Measurements from ENCODE around the gene OMG. TPM values are rescaled to one million over a fixed set of nuclear protein-coding genes. Genes with fewer than 3 reads are reported as not detected.
A peak's percentile ranks its signal among the peaks of the same experiment; 100 is the strongest.

OMG gene
- total RNA-seq, 6 experiments from 2014 or later = 0.26 TPM; not detected in 5

GRCh38 chr17:31283841-31284240 is 13.2 kb downstream of the OMG start:
- Mint-ChIP-seq H3K4me3 (no peak overlapping the region), H3K9me3 (no peaks in the 10 kb centered on the region), H3K27ac (0 out of 2 replicates have a peak overlapping the region, but pooled peaks have one; percentile 2), H3K36me3 (ENCODE audit: low read depth) (peaks cover 33% of the 10 kb centered on the region), H3K4me1 (ENCODE audit: low read depth) (peaks cover 9% of the 10 kb centered on the region), H3K27me3 (ENCODE audit: insufficient read depth) (peaks cover 8% of the 10 kb centered on the region)
- DNase-seq = no peak
- TF ChIP-seq CTCF (IDR thresholded peaks at IDR 0.05) = no peak

GRCh38 chr17:31281061-31281460 is 16.0 kb downstream of the OMG start:
- Mint-ChIP-seq H3K4me1 (ENCODE audit: low read depth) (peaks cover 7% of the 10 kb centered on the region; the same call in 1 of the 2 replicates), H3K9me3 (no peaks in the 10 kb centered on the region), H3K27me3 (ENCODE audit: insufficient read depth) (peaks cover 4% of the 10 kb centered on the region), H3K36me3 (ENCODE audit: low read depth) (peaks cover 45% of the 10 kb centered on the region), H3K4me3 (no peak overlapping the region), H3K27ac (no peak overlapping the region)
- no peak for DNase-seq
- TF ChIP-seq CTCF (IDR thresholded peaks at IDR 0.05) = no peak

GRCh38 chr17:31279401-31279800 is 17.6 kb downstream of the OMG start:
- Mint-ChIP-seq H3K9me3 (no peaks in the 10 kb centered on the region), H3K27me3 (ENCODE audit: insufficient read depth) (peaks cover 3% of the 10 kb centered on the region), H3K4me1 (ENCODE audit: low read depth) (peaks cover 22% of the 10 kb centered on the region), H3K4me3 (no peak overlapping the region), H3K27ac (no peak overlapping the region), H3K36me3 (ENCODE audit: low read depth) (peaks cover 59% of the 10 kb centered on the region)
- DNase-seq = no peak
- TF ChIP-seq CTCF (IDR thresholded peaks at IDR 0.05) = no peak

- Mint-ChIP-seq H3K4me3 (no peak overlapping the region), H3K4me1 (ENCODE audit: low read depth) (peaks cover 38% of the 10 kb centered on the region), H3K27ac (peak overlapping the region; percentile 62; the same call in 1 of the 2 replicates), H3K36me3 (ENCODE audit: low read depth) (peaks cover 60% of the 10 kb centered on the region), H3K27me3 (ENCODE audit: insufficient read depth) (no peaks in the 10 kb centered on the region), H3K9me3 (no peaks in the 10 kb centered on the region)
- no peak for TF ChIP-seq CTCF (IDR thresholded peaks at IDR 0.05)
- DNase-seq = no peak
Observed at GRCh38 chr17:31275116-31275515, 21.9 kb downstream of the OMG start.

- Mint-ChIP-seq H3K27ac (peak overlapping the region; percentile 62), H3K4me3 (no peak overlapping the region), H3K36me3 (ENCODE audit: low read depth) (peaks cover 55% of the 10 kb centered on the region), H3K27me3 (ENCODE audit: insufficient read depth) (no peaks in the 10 kb centered on the region), H3K4me1 (ENCODE audit: low read depth) (peaks cover 47% of the 10 kb centered on the region), H3K9me3 (no peaks in the 10 kb centered on the region)
- DNase-seq = no peak
- no peak for TF ChIP-seq CTCF (IDR thresholded peaks at IDR 0.05)
Observed at GRCh38 chr17:31274252-31274651, 22.8 kb downstream of the OMG start.

GRCh38 chr17:31273516-31273915 is 23.5 kb downstream of the OMG start:
- DNase-seq = no peak
- Mint-ChIP-seq H3K4me3 (no peak overlapping the region), H3K9me3 (no peaks in the 10 kb centered on the region), H3K36me3 (ENCODE audit: low read depth) (peaks cover 62% of the 10 kb centered on the region), H3K27me3 (ENCODE audit: insufficient read depth) (no peaks in the 10 kb centered on the region), H3K4me1 (ENCODE audit: low read depth) (peaks cover 54% of the 10 kb centered on the region), H3K27ac (no peak overlapping the region)
- no peak for TF ChIP-seq CTCF (IDR thresholded peaks at IDR 0.05)

All from HFFc6 (cell line).